Breast epithelium (tissue), 4 donors: ENCODE measurements around the gene NIN. TPM values are rescaled to one million over a fixed set of nuclear protein-coding genes. Genes with fewer than 3 reads are reported as not detected.

ENCODE experiments used
- DNase-seq, 2 donors: peaks; one replicate each; pipeline ENCODE4 v3.0.0-alpha.2; 2019; ENCODE audit warnings: low spot score in 2 of 2
- H3K27ac ChIP-seq, 2 donors: fragments of 200-600 bp; sonication (generic) in 1 of 2; one replicate each; pipeline ENCODE4 v1.5.1; 2016 to 2019; ENCODE audit warnings: mild to moderate bottlenecking in 1 of 2
- H3K27me3 ChIP-seq, 2 donors: fragments of 200-600 bp; sonication (generic) in 1 of 2; one replicate each; pipeline versions ENCODE4 v1.5.1 to v1.6.0; 2017 to 2019; ENCODE audit warnings: control low read depth in 1 of 2, mild to moderate bottlenecking in 1 of 2
- H3K36me3 ChIP-seq: fragments of 200-600 bp; one replicate; pipeline ENCODE4 v1.5.1; 2019
- H3K4me1 ChIP-seq, 2 donors: fragments of 200-600 bp; sonication (generic); one replicate each; pipeline ENCODE4 v1.5.1; 2016 to 2019; ENCODE audit warnings: control low read depth in 1 of 2
- H3K4me3 ChIP-seq, 3 donors: fragments of 200-600 bp; sonication (generic); 1 replicate in 2 of 3; 2 replicates in 1 of 3; pipeline ENCODE4 v1.5.1; 2016 to 2019; ENCODE audit warnings: mild to moderate bottlenecking in 3 of 3, moderate library complexity in 2 of 3
- H3K9me3 ChIP-seq, 2 donors: fragments of 200-600 bp; sonication (generic) in 1 of 2; one replicate each; pipeline ENCODE4 v1.5.1; 2016 to 2019; ENCODE audit warnings: control low read depth in 1 of 2
- POLR2A ChIP-seq: fragments of 450-650 bp; IDR thresholded peaks from one replicate; pipeline ENCODE4 v1.6.1; 2016; ENCODE audit warnings: antibody characterized with exemption, mild to moderate bottlenecking, moderate library complexity
- POLR2AphosphoS5 ChIP-seq, 3 donors: sonication (generic); formaldehyde crosslinking; IDR thresholded peaks; one replicate each; pipeline ENCODE4 v1.6.1; 2017; ENCODE audit warnings: antibody characterized with exemption in 3 of 3
- intact Hi-C: fragments of 100-400 bp; cut with DNase I; formaldehyde crosslinking; loops from one replicate; pipeline ENCODE4 v1.15.1; 2023; ENCODE audit warnings: low total_unique reads
- total RNA-seq, 3 donors: library from RNA; depleted of rRNA; stranded (reverse); fragments of >200 nt; gene quantifications; one replicate each; pipeline ENCODE4 v1.1.0, GENCODE V29; 2016
- TF ChIP-seq, protein P1 (sequence below), 3 donors: fragments of 450-650 bp; IDR thresholded peaks; one replicate each; pipeline ENCODE4 v1.5.1; 2016 to 2017; ENCODE audit warnings: antibody characterized with exemption in 3 of 3, mild to moderate bottlenecking in 3 of 3, moderate library complexity in 3 of 3

The NIN gene
- total RNA-seq, 3 donors from 2014 or later, result 38.1 to 42.9 (median 40.4) TPM

DNA sequence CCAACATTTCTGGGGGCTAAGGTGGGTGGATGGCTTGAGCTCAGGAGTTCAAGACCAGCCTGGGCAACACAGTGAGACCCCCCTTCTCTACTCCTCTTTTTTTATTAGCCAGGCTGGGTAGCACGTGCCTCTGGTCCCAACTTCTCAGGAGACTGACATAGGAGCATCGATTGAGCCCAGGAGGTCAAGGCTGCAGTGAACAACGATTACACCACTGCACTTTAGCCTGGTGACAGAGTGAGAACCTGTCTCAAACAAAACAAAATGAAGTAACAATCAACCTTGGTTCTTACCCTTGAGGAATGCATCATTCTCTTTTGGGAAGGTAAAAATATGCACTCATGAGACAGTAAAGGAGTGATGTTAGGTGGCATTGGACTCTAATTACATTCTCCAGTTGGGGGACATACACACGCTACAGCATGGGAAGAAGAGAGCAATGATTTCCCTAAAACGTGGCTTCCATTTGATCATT, 3.9 kb upstream of the NIN start:
- TF ChIP-seq POLR2AphosphoS5 (IDR thresholded peaks at IDR 0.05) (no peak), POLR2A (no peak)
- TF ChIP-seq, protein P1, sequence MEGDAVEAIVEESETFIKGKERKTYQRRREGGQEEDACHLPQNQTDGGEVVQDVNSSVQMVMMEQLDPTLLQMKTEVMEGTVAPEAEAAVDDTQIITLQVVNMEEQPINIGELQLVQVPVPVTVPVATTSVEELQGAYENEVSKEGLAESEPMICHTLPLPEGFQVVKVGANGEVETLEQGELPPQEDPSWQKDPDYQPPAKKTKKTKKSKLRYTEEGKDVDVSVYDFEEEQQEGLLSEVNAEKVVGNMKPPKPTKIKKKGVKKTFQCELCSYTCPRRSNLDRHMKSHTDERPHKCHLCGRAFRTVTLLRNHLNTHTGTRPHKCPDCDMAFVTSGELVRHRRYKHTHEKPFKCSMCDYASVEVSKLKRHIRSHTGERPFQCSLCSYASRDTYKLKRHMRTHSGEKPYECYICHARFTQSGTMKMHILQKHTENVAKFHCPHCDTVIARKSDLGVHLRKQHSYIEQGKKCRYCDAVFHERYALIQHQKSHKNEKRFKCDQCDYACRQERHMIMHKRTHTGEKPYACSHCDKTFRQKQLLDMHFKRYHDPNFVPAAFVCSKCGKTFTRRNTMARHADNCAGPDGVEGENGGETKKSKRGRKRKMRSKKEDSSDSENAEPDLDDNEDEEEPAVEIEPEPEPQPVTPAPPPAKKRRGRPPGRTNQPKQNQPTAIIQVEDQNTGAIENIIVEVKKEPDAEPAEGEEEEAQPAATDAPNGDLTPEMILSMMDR (IDR thresholded peaks at IDR 0.05), result no peak
- intact Hi-C loops, result no loop called here
- Histone ChIP-seq H3K36me3 (no peaks in the 10 kb centered on the region), H3K27me3 (no peaks in the 10 kb centered on the region), H3K27ac (no peak overlapping the region), H3K4me1 (no peaks in the 10 kb centered on the region), H3K9me3 (no peaks in the 10 kb centered on the region), H3K4me3 (no peak overlapping the region)
- no peak for DNase-seq

DNA sequence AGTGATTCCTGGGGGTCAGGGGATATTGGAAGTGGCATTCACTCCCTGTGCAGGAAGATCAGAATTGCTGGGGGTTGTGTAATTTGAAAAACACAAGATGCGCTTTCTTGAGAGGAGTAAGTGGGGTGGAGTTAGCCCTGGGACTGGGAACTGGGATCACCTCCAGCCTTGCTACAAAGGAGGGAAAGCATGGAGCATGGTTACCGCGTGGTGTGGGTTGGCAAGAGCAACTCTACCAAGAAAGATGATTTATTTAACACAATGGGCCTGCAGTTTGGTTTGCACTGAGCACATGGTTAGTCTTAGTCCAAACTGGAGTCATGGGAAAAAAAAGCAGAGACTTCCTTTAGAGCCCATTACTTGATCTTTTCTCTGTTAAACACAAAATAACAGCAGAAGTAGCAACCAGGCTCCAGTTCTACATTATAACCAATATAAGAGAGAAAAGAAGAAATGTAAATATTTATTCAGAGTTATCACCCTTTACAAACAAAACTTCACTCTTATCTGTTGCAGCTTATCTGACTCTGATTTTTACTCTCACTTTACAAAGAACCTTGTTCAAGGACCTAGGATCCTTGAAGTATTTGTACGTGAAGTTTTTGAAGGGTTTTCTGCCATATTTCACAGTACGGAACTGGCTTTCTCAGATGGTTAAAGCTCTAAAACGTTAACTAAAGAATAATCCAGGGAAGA, 2.1 kb upstream of the NIN start:
- no peak overlapping the region for H3K27ac ChIP-seq
- H3K27me3 ChIP-seq, result no peaks in the 10 kb centered on the region
- intact Hi-C loops, result no loop called here
- no peaks in the 10 kb centered on the region for H3K36me3 ChIP-seq
- no peak for DNase-seq
- no peaks in the 10 kb centered on the region for H3K9me3 ChIP-seq
- TF ChIP-seq POLR2AphosphoS5 (IDR thresholded peaks at IDR 0.05), result no peak
- no peak for TF ChIP-seq POLR2A
- TF ChIP-seq, protein P1 (IDR thresholded peaks at IDR 0.05), result no peak
- no peaks in the 10 kb centered on the region for H3K4me1 ChIP-seq
- no peak overlapping the region for H3K4me3 ChIP-seq

DNA sequence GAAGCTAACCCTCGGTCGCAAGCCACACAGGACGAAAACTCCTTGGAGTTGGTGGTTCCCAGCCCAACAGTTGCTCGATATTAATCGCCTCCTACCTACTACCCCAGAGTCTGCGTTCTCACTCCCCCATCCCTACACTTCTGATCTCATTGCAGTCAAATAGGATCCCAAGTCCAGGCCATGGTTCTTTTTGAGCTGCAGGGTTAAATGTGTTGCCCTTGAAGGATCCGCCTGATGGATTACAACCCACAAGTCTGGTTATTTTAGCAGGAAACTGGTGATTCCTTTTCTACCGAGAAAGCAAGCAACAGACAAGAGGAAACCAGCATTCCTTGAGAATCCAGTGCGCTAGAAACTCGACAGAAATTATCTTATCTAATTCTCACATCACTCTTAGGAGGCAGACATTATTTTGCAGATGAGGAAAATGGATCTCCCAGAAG, 785 bp upstream of the NIN start:
- no peak for DNase-seq
- H3K36me3 ChIP-seq, result no peaks in the 10 kb centered on the region
- intact Hi-C loops, result no loop called here
- no peaks in the 10 kb centered on the region for H3K27me3 ChIP-seq
- H3K4me1 ChIP-seq, result no peaks in the 10 kb centered on the region
- no peaks in the 10 kb centered on the region for H3K9me3 ChIP-seq
- peak overlapping the region; percentile 88 to 99 (median 91) for H3K4me3 ChIP-seq
- TF ChIP-seq POLR2AphosphoS5 (IDR thresholded peaks at IDR 0.05) (no peak), POLR2A (no peak)
- TF ChIP-seq, protein P1 (IDR thresholded peaks at IDR 0.05), result no peak
- peak overlapping the region; percentile 76 to 92 for H3K27ac ChIP-seq

DNA sequence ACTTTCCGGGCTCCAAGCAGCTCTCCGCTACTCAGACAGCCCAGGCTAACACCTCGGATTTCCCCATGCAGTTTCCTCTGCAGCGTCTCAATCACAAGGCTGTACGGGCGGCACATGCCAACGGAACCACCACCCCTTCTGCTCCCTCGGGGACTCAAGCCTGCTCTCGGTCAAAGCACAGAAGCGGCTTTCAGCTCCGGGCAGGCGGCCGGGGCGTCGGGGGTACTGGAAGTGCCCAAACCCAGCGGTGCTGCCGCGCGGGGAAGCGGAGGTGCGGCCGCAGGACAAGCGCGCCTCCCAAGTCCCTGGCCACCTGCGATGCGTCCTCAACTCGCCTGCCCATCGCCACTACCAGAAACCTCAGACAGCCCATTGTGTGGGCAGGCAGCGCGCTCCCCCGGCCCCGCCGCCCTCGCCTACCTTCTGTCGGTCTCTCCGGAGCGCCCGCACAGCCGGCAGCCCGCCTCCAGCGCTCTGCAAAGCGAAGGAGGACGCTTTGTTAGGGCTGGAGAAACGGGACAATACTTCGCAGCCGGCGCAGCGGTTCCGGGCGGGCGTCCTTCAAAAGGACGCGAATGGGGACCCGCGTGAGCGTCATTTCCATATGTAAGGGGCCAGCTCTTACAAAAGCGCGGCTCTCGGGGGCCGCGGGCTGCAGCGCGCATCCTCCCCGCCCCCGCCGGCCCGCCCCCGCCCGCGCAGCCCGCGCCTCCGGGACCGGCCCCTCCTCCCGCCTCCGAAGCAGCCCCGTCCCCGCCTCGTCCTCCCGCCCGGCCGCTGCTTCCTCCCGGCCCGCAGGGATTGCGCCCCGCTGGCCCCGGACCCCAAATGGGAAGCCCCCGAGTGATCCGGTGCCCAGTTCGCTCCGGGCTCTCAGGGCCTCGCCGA, 674 bp downstream of the NIN start:
- Histone ChIP-seq H3K36me3 (no peaks in the 10 kb centered on the region), H3K27me3 (no peaks in the 10 kb centered on the region), H3K4me3 (peak overlapping the region; percentile 88 to 99 (median 91)), H3K9me3 (no peaks in the 10 kb centered on the region), H3K27ac (peak overlapping the region; percentile 76 to 92), H3K4me1 (no peaks in the 10 kb centered on the region)
- intact Hi-C loops, result no loop called here
- TF ChIP-seq, protein P1 (IDR thresholded peaks at IDR 0.05), result no peak
- TF ChIP-seq POLR2AphosphoS5 (IDR thresholded peaks at IDR 0.05), result peak in 1 of 3 donors; percentile 25
- peak; percentile 29 to 54 for DNase-seq
